WTC11 (cell line): ENCODE results near the gene TMEM59L. TPM values are rescaled to one million over a fixed set of nuclear protein-coding genes. Genes with fewer than 3 reads are reported as not detected.

ENCODE experiments used
- ATAC-seq: fragments of 200-7000 bp; cut with Tn5 transposase; 2 replicates; pipeline ENCODE4 v1.10.0; 2021; ENCODE audit warnings: mild to moderate bottlenecking, moderate library complexity
- CTCF ChIA-PET: fragments of 300-600 bp; sonication (Branson Sonifier 250); formaldehyde crosslinking; loops from one replicate; lab custom pipeline; 2021; ENCODE audit warnings: antibody characterized with exemption; lab: Charles Lee
- POLR2A ChIA-PET: fragments of 350-600 bp; sonication (Branson Sonifier 250); formaldehyde crosslinking; loops from one replicate; lab custom pipeline; 2021; ENCODE audit warnings: antibody characterized with exemption; lab: Charles Lee
- DNase-seq: peaks from one replicate; pipeline ENCODE4 v3.0.0; 2021; ENCODE audit warnings: low spot score
- H3K27ac Mint-ChIP-seq: 2 replicates; pipeline ENCODE4 v1.8.0; 2021; ENCODE audit warnings: mixed read lengths
- H3K27me3 Mint-ChIP-seq: 2 replicates; pipeline ENCODE4 v1.8.0; 2021; ENCODE audit warnings: low read depth, mild to moderate bottlenecking, moderate library complexity, mixed read lengths
- H3K36me3 Mint-ChIP-seq: 2 replicates; pipeline ENCODE4 v1.8.0; 2021; ENCODE audit warnings: mixed read lengths
- H3K4me1 Mint-ChIP-seq: 2 replicates; pipeline ENCODE4 v1.8.0; 2022; ENCODE audit warnings: mixed read lengths
- H3K4me3 Mint-ChIP-seq: 2 replicates; pipeline ENCODE4 v1.8.0; 2021; ENCODE audit warnings: mild to moderate bottlenecking, moderate library complexity, mixed read lengths
- H3K9me3 Mint-ChIP-seq: 2 replicates; pipeline ENCODE4 v1.8.0; 2021; ENCODE audit warnings: mixed read lengths
- ATF3 ChIP-seq: sonication (generic); formaldehyde crosslinking; conservative IDR thresholded peaks from 2 replicates; pipeline ENCODE4 v1.8.1; 2022; ENCODE audit warnings: mild to moderate bottlenecking, missing genetic modification reagents
- ELF4 ChIP-seq: sonication (generic); formaldehyde crosslinking; IDR thresholded peaks from 2 replicates; pipeline ENCODE4 v1.8.1; 2022; ENCODE audit warnings: low read depth, mild to moderate bottlenecking, moderate library complexity, missing genetic modification reagents
- FOXK1 ChIP-seq: sonication (generic); formaldehyde crosslinking; IDR thresholded peaks from 2 replicates; pipeline ENCODE4 v1.8.0; 2022; ENCODE audit warnings: mild to moderate bottlenecking, moderate library complexity, missing genetic modification reagents
- FOXP4 ChIP-seq: sonication (generic); formaldehyde crosslinking; IDR thresholded peaks from 2 replicates; pipeline ENCODE4 v1.8.0; 2022; ENCODE audit warnings: mild to moderate bottlenecking, missing genetic modification reagents
- IRF1 ChIP-seq: sonication (generic); formaldehyde crosslinking; IDR thresholded peaks from 2 replicates; pipeline ENCODE4 v1.8.0; 2023; ENCODE audit warnings: missing genetic modification reagents
- JUN ChIP-seq: sonication (generic); formaldehyde crosslinking; IDR thresholded peaks from 2 replicates; pipeline ENCODE4 v1.8.0; 2023; ENCODE audit warnings: mild to moderate bottlenecking, missing genetic modification reagents
- MAX ChIP-seq: sonication (generic); formaldehyde crosslinking; IDR thresholded peaks from 2 replicates; pipeline ENCODE4 v1.8.0; 2022; ENCODE audit warnings: mild to moderate bottlenecking, missing genetic modification reagents
- MLX ChIP-seq: sonication (generic); formaldehyde crosslinking; IDR thresholded peaks from 2 replicates; pipeline ENCODE4 v1.8.1; 2023; ENCODE audit warnings: mild to moderate bottlenecking, missing genetic modification reagents, moderate library complexity
- MXD4 ChIP-seq: fragments of 250-450 bp; sonication (Bioruptor Pico); IDR thresholded peaks from 2 replicates; pipeline ENCODE4 v1.8.0; 2021; ENCODE audit warnings: mild to moderate bottlenecking, moderate library complexity, borderline replicate concordance
- OVOL2 ChIP-seq: fragments of 250-450 bp; sonication (Bioruptor Pico); IDR thresholded peaks from 2 replicates; pipeline ENCODE4 v1.9.0; 2021; ENCODE audit warnings: mild to moderate bottlenecking, borderline replicate concordance
- RELA ChIP-seq: sonication (generic); formaldehyde crosslinking; IDR thresholded peaks from 2 replicates; pipeline ENCODE4 v1.8.1; 2022; ENCODE audit warnings: missing genetic modification reagents, mild to moderate bottlenecking, borderline replicate concordance
- TCF7 ChIP-seq: sonication (generic); formaldehyde crosslinking; IDR thresholded peaks from 2 replicates; pipeline ENCODE4 v1.8.0; 2022; ENCODE audit warnings: mild to moderate bottlenecking, low read depth, missing genetic modification reagents, moderate library complexity
- TEAD1 ChIP-seq: sonication (generic); formaldehyde crosslinking; IDR thresholded peaks from 2 replicates; pipeline ENCODE4 v1.8.0; 2022; ENCODE audit warnings: mild to moderate bottlenecking, missing genetic modification reagents
- USF2 ChIP-seq: sonication (generic); formaldehyde crosslinking; IDR thresholded peaks from 2 replicates; pipeline ENCODE4 v1.8.1; 2023; ENCODE audit warnings: mild to moderate bottlenecking, missing genetic modification reagents, moderate library complexity
- ZBTB21 ChIP-seq: sonication (generic); formaldehyde crosslinking; IDR thresholded peaks from 2 replicates; pipeline ENCODE4 v1.8.1; 2023; ENCODE audit warnings: mild to moderate bottlenecking, missing genetic modification reagents, borderline replicate concordance
- ZNF281 ChIP-seq: sonication (generic); formaldehyde crosslinking; IDR thresholded peaks from 2 replicates; pipeline ENCODE4 v1.8.0; 2023; ENCODE audit warnings: mild to moderate bottlenecking, missing genetic modification reagents
- ZNF317 ChIP-seq: sonication (generic); formaldehyde crosslinking; IDR thresholded peaks from 2 replicates; pipeline ENCODE4 v1.8.1; 2023; ENCODE audit warnings: low read depth, mild to moderate bottlenecking, moderate library complexity, missing genetic modification reagents, borderline replicate concordance
- ZNF671 ChIP-seq: fragments of 250-450 bp; sonication (Bioruptor Pico); IDR thresholded peaks from 2 replicates; pipeline ENCODE4 v1.8.0; 2021; ENCODE audit warnings: mild to moderate bottlenecking
- total RNA-seq: library from RNA; stranded (reverse); gene quantifications from 3 replicates; pipeline ENCODE4 v1.2.3, GENCODE V29; 2021
- TF ChIP-seq, protein P1 (sequence below): sonication (generic); formaldehyde crosslinking; IDR thresholded peaks from 2 replicates; pipeline ENCODE4 v1.8.1; 2022; ENCODE audit warnings: missing genetic modification reagents, borderline replicate concordance

The TMEM59L gene
- total RNA-seq, 1 experiment from 2014 or later: 14.8 TPM

DNA sequence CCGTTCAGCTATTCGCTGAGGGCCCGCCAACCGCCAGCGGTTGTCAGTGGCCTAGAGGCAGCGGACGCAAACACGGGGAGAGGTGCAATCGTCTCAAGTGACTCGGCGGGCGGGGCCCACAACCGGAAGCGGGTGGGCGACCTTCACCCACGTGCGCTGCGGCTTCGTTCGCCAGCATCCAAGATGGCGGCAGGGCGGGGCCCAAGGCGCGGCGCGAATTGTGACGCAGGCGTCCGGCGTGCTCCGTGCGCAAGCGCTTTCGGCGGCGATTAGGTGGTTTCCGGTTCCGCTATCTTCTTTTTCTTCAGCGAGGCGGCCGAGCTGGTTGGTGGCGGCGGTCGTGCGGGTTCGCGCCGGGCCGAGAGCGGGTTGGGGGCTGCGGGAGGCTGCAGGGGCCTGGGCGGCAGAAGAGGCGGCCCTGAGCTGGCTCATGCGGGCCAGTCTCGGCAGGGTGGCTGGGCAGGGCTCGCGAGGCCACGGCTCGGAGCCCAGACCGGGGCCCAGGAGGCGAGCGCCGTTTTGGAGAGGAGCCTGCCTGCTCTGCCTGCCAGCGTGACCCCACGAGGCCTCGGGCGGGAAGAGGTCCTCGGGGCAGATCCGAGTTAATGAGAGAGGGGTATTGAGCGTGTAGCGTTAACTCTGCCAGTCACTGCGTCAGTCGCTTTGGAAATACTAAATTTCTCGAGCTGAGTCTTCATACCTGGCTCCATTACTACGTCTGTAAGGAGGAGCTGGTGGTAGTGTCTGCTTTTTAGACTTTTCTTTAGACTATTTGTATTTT, 40.9 kb upstream of the TMEM59L start, which contains the start of gene UBA52 (continued):
- TF ChIP-seq ZNF281 (CRISPR knock-in tag) (no peak), OVOL2 (CRISPR knock-in tag) (no peak), ZNF671 (CRISPR knock-in tag) (no peak), IRF1 (CRISPR knock-in tag) (no peak), FOXP4 (CRISPR knock-in tag) (peak; percentile 10; the same call in 1 of the 2 replicates), MAX (CRISPR knock-in tag) (peak; percentile 99), MXD4 (CRISPR knock-in tag) (no peak), ELF4 (CRISPR knock-in tag) (no peak), MLX (no peak), USF2 (peak; percentile 97), JUN (CRISPR knock-in tag) (0 out of 2 replicates have a peak, but pooled peaks have one; percentile 57), TEAD1 (CRISPR knock-in tag) (peak; percentile 87)
- TF ChIP-seq, protein P1, sequence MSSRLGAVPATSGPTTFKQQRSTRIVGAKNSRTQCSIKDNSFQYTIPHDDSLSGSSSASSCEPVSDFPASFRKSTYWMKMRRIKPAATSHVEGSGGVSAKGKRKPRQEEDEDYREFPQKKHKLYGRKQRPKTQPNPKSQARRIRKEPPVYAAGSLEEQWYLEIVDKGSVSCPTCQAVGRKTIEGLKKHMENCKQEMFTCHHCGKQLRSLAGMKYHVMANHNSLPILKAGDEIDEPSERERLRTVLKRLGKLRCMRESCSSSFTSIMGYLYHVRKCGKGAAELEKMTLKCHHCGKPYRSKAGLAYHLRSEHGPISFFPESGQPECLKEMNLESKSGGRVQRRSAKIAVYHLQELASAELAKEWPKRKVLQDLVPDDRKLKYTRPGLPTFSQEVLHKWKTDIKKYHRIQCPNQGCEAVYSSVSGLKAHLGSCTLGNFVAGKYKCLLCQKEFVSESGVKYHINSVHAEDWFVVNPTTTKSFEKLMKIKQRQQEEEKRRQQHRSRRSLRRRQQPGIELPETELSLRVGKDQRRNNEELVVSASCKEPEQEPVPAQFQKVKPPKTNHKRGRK (CRISPR knock-in tag): no peak
- TF ChIP-seq, all 79 proteins: peak for 24

- H3K4me3 Mint-ChIP-seq: peak overlapping the region; percentile 33; the same call in 1 of the 2 replicates
- H3K9me3 Mint-ChIP-seq: no peaks in the 10 kb centered on the region
- peaks cover 48% of the 10 kb centered on the region for H3K36me3 Mint-ChIP-seq
- H3K4me1 Mint-ChIP-seq: peaks cover 16% of the 10 kb centered on the region
- no peaks in the 10 kb centered on the region for H3K27me3 Mint-ChIP-seq
- TF ChIP-seq TCF7 (CRISPR knock-in tag) (no peak), FOXK1 (CRISPR knock-in tag) (no peak), IRF1 (CRISPR knock-in tag) (no peak), ZNF317 (CRISPR knock-in tag) (no peak), ATF3 (CRISPR knock-in tag) (no peak), RELA (CRISPR knock-in tag) (no peak), ZBTB21 (CRISPR knock-in tag) (no peak)
- TF ChIP-seq, all 79 proteins: peak for 0
- ChIA-PET POLR2A (no interaction called here), CTCF (no interaction called here)
- ATAC-seq (no peak), DNase-seq (no peak)
- H3K27ac Mint-ChIP-seq: no peak overlapping the region
Measured at GRCh38 chr19:18574691-18575291, 37.9 kb upstream of the TMEM59L start.
